Large intestine (tissue), 3 donors: ENCODE data around the gene MAGEE1. TPM values are rescaled to one million over a fixed set of nuclear protein-coding genes. Genes with fewer than 3 reads are reported as not detected.

Experiments
- DNase-seq, 2 donors: peaks; one replicate each; pipeline versions ENCODE4 v3.0.0 to v3.0.0-alpha.2; 2013
- H3K27ac ChIP-seq: one replicate; pipeline ENCODE4 v1.5.1; 2013; ENCODE audit warnings: low read length
- H3K27me3 ChIP-seq: 2 replicates; pipeline ENCODE4 v1.6.1; 2013; ENCODE audit warnings: low read length; ENCODE audit not compliant: control insufficient read depth, insufficient read depth
- H3K36me3 ChIP-seq: 2 replicates; pipeline ENCODE4 v1.6.1; 2013; ENCODE audit warnings: low read length; ENCODE audit not compliant: control insufficient read depth, insufficient read depth
- H3K4me1 ChIP-seq: one replicate; pipeline ENCODE4 v1.6.1; 2013; ENCODE audit warnings: low read length; ENCODE audit not compliant: control insufficient read depth, insufficient read depth
- H3K4me3 ChIP-seq: one replicate; pipeline ENCODE4 v1.5.1; 2013; ENCODE audit warnings: low read length
- H3K9me3 ChIP-seq: one replicate; pipeline ENCODE4 v1.6.1; 2013; ENCODE audit warnings: mild to moderate bottlenecking, low read depth, low read length, moderate library complexity; ENCODE audit not compliant: control insufficient read depth
- WGBS: methylation state at CpG from one replicate; pipeline ENCODE4 v1.1.5; 2013; ENCODE audit warnings: low lambda C conversion rate; ENCODE audit not compliant: insufficient coverage; 5-methylcytosine and 5-hydroxymethylcytosine counted together
- polyA plus RNA-seq: library from polyadenylated mRNA; unstranded; fragments of 120-200 nt; gene quantifications from one replicate; pipeline ENCODE4 v1.2.1, GENCODE V29; 2013

The MAGEE1 gene
- polyA plus RNA-seq, 1 donor: 2.3 TPM

DNA sequence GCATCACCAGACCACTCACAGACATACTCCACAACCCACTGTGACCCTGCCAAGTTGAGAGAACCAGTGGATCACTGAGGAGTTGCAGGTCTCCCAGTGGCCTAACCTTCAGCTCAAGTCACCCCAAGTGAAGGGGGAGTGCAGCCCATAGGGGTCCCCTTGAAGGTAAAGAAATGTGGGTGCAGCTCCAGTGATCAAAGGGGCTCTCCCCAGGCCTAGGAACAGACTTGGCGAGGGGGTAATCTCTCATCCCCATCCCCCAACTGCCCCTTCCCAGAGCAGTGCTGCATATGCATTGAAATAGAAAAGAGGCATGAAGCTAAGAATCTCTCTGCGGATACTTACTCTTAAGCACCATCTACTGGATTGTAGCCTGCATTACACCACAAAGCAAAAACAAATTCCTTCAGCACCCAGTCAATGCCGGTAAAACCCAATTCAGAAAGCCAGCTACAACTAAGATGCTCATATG, 27.0 kb downstream of the MAGEE1 start:
- no peak overlapping the region for H3K27ac ChIP-seq
- no peak overlapping the region for H3K4me3 ChIP-seq
- WGBS: no CpG with 5 or more reads among the region's 3 CpGs
- no peaks in the 10 kb centered on the region for H3K36me3 ChIP-seq
- no peaks in the 10 kb centered on the region for H3K27me3 ChIP-seq
- peak in 1 of 2 donors; percentile 1 for DNase-seq
- no peaks in the 10 kb centered on the region for H3K9me3 ChIP-seq
- no peaks in the 10 kb centered on the region for H3K4me1 ChIP-seq

DNA sequence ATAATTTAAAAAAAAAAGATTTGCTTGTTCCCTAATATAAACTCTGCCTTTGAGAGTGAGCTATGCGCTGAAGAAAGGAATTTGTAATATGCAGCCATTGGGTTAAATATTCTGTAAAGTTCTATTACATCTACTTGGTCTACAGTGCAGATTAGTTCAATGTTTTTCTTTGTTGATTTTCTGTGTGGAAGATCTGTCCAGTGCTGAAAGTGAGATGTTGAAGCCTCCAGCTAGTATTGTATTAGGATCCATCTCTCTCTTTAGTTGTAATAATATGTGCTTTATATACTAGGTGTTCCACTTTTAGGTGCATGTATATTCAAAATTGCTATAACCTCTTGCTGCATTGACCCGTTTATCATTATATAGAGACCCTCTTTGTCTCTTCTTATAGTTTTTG, 49.8 kb downstream of the MAGEE1 start:
- Histone ChIP-seq H3K27me3 (no peaks in the 10 kb centered on the region), H3K9me3 (no peaks in the 10 kb centered on the region), H3K4me3 (no peak overlapping the region), H3K27ac (no peak overlapping the region), H3K36me3 (no peaks in the 10 kb centered on the region), H3K4me1 (no peaks in the 10 kb centered on the region)
- DNase-seq: no peak
- 57% methylated on average over 1 of the region's 2 CpGs for WGBS
